CD4-positive, alpha-beta T cell treated with Interleukin-2 at 100 ng/mL for 4 hours (primary cell): ENCODE results near the gene KCTD3.

Experiments used
- DNase-seq: peaks from one replicate; pipeline ENCODE4 v3.0.0-alpha.2; 2020; ENCODE audit warnings: low spot score

Gene KCTD3

DNA sequence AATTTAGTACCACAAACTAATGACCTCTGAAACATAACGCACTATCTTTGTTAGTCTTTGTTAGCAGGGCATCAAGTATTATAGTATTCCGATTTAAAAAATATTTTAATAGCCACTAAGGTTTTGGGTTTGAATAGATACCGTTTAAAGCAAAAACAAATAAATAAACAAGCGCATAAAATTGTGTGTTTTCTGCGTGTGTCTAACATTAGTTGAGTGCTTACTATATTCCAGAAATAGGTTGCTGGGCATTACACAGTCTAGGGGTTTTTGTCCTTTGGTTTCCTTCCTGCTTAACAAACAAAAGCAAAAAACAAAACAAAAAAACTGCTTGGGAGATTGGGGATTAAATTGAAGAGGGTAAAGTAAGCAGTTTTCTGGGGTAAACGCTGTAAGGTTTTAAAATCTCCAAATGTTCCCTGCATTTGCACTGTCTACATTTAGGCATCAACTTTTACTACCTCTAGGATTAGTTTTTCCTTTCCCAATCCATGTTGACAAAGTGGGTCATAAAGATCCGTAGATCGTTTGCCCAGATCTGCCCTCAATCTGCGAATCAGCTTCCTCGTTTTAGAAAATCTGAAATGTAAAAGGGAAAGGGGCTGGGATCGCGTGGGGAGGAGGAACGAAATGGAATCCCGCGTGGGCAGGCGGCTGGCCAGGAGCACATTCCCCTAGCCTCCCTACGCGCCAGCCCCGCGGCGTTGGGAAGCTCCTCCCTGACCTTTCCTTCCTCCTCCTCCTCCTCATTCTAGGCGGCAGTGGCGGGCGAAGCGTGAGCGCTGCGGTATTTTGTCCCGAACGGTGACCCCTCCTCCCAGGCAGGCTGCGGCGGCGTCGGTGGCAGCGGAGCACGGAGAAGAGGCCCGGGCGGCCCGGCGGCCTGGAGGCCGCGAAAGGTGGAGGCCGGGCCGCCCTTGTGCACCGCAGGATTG, at the start of gene KCTD3:
Gene KCTD3 (plus strand): TSS at position 749 of the 935 bp plus-strand sequence. CDS start 382 bp downstream, outside the sequence.
- DNase-seq = peak; percentile 16

DNA sequence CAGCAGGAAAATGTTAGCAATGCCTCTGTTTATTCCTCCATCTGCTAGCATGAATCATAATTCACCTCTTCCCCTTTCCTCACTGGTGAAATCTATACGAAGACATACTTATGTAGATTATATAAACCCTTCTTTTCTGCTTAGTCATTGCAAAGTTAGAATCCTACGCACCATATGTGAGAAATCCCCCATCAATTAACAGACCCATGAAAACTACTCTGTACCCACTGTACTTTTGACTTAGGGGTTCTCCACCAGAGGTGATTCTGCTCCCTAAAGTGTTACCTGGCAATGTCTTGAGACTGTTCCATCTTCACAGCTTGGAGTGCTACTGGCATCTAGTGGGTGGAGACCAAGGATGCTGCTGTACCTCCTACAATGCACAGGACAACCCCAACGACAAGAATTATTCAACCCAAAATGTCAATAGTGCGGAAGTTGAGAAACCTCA, 49.6 kb upstream of the KCTD3 start:
- no peak for DNase-seq

DNA sequence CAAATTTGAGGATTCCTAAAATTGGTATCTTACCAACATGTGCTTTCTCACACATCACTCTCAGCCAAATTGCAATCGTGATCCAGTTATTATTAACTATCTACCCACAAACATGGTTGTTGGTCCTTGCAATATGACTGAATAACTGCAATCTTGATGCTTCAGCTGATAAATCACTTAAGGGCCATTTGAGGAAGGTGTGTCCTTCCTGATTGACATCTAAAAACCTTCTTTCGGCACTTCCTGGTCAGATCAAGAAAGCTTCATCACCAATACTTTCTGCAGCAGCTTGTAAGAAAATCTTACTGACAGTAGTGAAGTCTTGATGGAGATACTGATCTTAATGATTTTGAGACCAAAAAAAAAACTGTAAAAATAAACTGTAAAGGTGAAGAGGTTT, 48.5 kb upstream of the KCTD3 start:
- DNase-seq = no peak

DNA sequence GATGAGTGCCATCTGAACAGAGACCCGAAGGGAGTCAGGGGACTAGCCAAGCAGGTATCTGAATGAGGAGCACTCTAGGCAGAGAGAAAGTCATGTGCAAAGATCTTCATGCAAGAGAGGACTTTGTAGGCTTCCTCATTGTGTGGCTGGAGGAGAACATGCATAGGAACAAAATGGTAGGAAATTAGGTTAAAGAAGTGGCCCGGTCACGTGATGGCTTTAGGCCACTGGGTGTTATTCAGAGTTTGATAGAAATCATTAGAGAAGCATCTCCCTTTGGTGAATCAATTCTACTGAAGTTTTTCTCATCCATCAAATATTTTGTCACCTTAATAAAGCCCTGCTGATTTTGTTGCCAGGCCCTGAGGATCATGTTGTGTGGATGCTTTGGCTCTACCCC, 45.8 kb upstream of the KCTD3 start:
- no peak for DNase-seq

DNA sequence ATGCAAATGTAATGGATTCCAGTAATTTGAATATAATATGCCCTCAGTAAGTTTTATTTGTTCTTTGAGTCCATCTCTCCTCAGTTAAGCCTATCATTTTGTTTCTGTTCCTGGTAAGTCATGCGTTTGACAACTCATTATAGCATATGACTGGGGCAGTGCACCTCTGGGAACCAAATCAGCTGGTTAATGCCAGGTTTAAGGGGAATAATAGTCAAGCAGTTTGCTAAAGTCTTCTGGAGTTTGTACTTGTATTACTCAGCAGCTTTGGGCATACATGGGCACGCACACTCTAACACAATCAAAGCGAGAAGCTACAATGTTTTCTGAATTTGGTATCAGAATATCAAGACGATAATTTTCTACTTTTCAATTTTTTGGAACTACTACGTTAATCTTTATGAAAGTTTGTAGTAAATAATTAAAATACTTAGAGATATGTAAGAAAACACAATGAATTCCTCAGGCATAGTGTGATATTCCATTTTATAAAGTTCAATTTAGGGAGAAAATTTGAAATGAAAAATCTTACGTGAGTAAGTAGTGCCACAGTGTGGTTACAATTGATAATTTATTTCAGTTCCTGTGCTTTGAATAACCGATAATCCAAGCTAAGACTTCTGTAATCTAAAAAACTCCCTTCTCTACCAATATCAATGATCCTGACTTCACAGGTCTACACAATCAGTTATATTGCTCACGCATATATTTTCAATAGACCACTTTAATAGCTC, 43.8 kb upstream of the KCTD3 start:
- no peak for DNase-seq

DNA sequence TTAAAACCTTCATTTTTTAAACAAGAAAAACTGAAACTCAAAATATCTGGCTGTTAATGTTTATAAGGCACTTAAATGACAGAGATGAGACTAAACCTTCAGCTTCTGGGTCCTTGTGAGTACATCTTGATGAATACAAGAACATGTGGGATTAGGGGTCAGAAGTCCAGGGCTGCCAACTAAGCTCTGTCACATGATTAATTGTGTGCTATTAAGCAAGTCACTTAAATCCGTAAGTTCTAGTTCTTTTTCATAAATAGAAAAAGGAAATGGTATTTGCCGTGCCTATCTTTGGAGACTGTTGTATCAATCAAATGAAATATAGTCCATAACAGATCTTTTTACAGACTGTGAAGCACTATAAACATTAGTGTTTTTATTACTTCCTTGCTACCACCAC, 43.2 kb upstream of the KCTD3 start:
- DNase-seq = no peak

DNA sequence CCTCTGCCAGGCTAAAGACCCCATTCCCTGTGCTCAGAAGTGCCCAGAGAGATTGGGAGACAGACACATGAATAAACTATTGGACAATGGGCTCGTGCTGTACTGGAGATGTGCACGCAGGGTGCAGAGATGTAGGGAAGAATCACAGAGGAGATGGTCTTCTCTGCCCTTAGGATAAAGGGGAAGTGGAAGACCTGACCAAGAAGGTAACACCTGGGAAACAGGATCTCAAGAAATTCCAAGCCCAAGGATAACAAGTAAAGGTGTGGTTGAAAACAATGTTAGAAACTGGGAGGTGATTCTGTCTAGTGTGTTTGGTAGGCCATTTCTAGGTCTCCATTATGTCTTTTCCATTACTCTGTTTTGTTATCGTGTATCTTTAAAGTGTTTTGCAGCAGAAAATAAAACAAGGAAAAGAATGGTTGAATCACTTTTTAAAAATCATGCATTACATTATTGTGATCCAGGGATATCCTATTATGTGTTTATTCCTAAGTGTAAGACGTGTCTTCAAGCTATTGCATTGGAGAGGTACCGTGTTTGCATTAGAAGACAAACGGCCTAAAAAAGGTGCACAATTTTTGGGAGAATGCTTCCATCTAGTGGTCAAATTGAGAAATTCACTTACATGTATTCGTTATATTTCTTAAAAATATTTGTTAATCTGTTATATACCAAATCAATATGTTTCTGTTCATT, 40.8 kb upstream of the KCTD3 start:
- DNase-seq = peak; percentile 49

DNA sequence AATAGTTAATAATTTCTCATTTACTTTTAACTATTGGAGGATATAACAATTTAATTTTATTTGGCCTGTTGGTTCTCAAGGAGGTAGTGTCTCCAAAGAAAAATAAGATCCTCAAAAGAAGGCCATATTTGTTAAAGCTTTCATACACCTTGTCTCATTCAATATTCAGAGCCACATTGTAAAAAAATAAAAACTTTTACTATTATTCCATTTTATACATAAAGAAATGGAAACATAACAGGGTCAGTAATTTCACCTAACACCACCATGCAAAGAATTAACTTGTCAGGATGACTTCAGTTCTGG, 40.3 kb upstream of the KCTD3 start:
- no peak for DNase-seq

DNA sequence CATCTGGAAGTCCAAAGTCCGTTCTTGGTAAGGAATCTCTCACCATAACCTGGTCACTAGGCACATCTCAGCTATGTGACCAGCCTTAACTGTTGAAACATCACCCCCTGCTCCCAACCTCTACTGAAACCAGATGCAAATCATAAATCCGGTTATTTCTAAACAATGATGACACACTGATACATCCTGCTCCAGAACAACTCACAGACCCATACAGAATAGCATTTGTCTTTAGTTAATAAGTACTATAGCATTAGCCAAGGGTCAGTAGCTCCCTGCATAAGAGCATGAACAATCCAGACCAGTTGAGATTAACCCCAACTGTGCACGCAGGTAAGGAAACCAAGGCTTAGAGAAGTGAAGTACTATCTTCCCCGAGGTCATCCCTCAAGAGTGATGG, 38.0 kb upstream of the KCTD3 start:
- DNase-seq = no peak

DNA sequence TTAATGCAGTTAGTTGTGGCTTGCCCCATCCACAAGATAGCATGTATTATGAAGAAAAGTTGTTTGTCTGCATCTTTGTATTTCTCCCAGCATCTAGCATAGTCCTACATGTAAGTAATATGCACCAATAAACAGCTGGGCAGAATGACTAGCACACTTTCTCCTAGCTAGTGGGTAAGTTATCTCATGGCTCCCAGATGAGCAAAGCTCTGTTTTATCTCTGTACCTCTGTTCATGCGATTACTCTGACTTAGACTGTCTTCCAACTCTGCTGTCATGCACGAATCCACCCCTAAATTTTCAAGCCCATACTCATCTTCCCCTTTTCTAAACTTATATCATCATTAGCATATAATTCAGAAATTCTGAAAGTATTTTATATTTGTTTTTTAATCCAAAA, 37.5 kb upstream of the KCTD3 start:
- no peak for DNase-seq

DNA sequence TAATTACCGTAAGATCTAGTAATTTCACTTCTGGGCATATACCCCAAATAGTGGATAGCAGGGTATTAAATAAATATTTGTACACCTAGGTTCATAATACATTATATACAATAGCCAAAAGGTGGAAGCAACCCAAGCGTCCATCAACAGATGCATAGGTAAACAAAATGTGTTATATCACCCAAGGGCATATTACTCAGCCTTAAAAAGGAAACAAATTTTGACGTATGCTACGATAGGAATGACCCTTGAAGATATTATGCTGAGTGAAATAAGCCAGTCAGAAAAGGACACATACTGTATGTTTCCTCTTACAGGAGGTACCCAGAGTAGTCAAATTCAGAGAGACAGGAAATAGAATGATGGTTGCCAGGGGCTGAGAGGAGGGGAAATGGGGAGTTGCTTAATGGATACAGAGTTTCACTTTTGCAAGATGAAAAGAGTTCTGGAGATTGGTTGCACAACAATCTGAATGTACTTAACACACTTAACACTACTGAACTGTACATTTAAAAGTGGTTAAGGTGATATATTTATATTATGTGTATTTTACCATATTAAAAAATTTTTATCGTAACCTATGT, 36.6 kb upstream of the KCTD3 start:
- DNase-seq = no peak

DNA sequence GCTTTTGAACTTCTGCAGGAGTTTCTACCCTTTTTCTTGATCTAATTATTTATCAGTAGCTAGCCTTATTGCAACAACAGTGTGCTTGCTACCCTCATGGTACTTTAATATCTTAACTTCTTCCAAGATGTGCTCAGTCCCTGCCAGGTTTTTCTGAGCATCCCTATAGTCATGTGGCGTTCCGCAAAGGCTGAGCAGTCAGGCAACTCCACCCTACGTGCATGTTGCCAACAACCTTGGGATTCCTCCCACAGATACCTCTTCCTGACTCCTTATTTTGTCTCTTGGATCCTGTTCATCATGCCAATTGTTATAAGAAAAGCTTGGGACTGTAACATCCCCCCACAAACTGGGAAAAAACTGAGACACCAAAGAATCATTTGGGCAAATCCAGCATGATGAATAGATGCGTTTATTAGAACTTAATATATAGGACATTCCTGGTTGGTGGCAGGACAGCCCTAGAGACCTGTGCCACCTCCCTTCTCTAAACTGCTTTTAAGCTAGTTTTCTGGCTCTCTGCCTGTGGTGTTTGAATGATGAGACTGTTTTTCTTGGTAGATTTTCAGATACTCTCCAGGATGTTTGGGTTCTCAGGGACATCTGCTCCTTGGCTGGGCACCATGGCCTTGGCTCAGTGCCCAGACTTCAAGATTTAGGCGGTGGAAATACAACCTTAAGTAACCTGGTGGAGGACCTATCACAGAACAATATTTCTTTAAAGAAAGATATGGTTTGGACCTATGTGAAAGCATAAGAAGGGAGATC, 27.1 kb upstream of the KCTD3 start:
- DNase-seq = no peak

DNA sequence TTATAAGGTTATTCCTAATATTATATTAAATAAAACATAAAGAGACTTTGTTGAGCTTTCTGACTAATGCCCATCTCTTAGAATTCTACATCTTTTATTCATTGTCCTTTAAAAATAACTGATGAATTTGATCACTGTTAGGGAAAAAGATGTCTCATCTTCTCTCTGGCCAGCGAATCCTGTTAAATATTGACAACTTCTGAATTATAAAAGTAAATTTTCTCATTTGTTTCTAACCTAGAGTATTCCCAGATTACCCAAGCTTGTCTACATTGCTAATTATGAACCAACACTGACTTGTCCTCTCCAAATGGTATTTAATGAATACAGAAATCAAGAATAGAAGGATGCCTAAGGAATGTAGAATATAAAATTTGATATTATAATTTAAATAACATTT, 24.8 kb upstream of the KCTD3 start:
- no peak for DNase-seq

DNA sequence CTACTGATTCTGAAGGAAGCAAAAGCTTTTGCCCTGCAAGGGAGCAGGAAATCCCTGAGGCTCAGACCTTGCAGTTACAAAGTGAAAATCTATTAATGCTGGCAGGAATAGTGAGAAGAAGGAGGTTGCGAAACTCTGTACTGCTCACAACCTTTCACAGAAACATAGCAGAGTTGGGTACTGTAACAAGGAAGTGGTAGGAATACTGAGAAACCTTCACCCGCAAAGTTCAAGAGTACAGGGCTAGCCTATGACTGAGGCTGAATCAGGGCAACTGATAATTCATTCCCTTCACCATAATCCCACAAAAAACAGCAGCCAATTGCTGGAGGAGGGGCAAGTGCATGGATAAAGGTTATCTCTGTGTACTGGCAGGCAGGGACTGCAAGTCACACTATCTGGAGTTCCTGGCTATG, 23.9 kb upstream of the KCTD3 start:
- no peak for DNase-seq

DNA sequence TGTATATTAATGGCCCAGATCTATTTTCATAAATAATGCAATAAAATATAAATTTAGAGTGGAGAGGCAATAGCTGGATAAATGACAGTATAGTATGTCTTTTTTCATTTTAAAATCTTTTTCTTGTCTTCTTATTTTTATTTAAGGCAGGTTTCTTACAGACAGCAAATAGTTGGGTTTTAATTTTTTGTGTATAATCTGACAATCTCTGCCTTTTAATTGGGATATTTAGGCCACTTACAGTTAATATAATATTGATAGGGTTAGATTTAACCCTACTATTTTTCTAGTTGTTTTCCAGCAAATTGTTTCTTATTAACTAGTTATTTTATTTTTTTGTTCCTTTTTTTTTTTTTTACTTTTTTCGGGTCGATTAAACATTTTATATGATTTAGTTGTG, 23.3 kb upstream of the KCTD3 start:
- DNase-seq = no peak

DNA sequence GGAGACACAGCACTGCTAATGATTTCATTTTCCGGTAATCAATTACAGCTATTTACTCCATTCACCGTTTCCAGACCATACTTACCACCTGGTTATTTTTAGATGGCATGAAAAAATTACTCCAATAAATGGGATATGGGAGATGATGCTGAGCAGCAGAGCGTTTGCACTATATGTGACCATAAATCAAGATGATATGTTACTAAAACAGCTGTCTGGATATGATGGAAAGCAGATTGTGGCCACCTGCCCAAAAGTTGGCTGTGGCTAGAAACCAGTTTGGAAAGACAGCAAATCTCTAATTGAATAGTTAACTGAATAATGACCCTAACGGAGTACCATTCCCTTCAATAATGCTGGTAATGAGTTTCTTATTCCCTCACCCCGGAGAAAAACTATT, 22.5 kb upstream of the KCTD3 start:
- no peak for DNase-seq

DNA sequence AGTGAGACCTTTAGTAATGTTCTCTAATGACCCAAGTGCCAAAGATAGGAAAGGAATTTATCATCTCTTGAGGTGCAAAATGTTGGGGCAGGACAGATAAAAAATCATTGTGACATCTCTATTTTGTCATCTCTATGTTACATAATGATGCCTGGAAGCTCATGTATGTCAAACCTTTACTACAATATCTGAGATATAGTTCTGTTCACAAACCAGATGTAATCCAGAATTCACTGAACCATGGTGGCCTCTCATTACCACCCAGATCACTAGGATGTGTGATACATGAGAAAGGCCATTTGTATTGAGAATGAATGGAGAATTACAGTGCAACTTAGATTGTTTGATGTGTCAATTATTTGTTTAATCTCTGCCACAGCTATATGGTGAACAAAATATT, 22.0 kb upstream of the KCTD3 start:
- no peak for DNase-seq

DNA sequence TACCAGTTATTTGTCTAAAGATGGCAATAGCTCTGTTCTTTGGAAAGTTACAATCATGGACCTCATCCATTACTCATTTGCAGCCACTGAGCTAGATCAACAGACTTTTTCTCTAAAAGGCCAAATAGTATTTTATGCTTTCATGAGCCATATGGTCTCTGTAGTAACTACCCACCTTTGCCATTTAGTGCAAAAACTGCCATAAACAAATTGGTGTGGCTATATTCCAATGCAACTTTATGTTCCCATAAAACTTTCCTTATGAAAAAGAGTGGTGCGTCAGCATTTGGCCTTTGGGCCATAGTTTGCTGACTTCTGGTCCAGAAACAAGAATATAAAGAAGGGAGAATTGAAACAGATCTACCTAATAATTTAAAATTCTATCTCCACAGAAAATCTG, 20.1 kb upstream of the KCTD3 start:
- DNase-seq = no peak

DNA sequence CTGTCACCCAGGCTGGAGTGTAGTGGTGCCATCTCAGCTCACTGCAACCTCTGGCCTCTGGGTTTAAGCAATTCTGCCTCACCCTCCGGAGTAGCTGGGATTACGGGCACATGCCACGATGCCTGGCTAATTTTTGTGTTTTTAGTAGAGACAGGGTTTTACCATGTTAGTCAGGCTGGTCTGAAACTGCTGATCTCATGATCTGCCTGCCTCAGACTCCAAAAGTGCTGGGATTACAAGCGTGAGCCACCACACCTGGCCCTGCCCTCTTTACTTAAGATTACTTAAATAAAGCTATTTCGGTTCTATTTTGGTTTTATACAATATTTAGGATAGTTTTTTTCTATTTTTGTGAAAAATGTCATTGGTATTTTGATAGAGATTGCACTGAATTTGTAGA, 15.3 kb upstream of the KCTD3 start:
- no peak for DNase-seq

DNA sequence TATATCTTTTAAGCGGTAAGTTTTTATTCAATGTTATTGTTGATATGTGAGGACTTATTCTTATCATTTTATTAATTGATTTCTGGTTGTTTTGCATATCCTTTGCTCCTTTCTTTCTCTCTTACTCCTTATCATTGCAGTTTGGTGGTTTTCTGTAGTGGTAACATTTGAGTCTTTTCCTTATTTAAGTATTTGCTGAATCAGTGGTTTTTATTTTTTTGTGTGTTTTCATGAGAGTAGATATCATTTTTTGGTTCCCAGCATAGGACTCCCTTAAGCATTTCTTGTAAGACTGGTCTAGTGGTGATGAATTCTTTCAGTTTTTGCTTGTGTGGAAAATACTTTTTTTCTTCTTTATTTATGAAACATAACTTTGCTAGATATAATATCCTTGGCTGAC, 12.2 kb upstream of the KCTD3 start:
- DNase-seq = no peak

DNA sequence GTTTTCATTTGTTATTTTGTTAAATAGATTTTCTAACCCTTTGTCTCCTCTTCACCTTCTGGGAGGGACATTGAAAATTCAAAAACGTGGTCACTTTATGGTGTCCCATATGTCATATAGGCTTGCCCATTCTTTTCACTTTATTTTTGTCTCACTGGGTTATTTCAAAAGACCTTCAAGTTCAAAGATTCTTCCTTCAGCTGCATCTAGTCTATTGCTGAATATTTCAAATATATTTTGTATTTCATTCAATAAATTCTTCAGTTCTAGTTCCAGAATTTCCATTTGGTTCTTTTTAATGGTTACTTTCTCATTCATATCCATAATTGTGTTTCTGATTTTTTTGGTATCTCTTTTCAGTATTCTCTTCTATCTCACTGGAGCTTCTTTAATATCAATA, 11.6 kb upstream of the KCTD3 start:
- no peak for DNase-seq

DNA sequence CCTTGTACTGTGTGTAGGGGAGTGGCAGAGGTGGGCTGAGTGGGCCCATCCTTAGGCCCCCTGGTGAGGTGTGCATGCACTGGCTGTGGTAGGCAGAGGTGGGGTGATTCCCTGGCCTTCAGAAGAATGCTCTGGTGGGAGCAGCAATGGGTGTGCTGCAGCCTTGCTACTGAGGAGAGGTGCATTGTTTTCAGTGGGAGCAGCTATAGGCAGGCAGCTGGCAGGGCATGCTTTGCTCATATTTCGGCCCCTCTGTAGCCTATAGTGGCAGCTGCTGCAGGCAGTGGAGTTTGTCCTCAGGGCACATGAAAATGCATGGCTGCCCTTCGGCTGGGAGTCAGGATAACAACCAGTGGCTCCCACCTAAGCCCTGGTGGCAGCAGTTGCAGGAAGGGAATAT, 10.1 kb upstream of the KCTD3 start:
- no peak for DNase-seq
